Activated CD8-positive, alpha-beta memory T cell treated with anti-CD3 and anti-CD28 coated beads, Interleukin-2, amount 50 U/mL, for 24 hours (primary cell): Measurements from ENCODE around the gene STK35.

ENCODE experiments used
- DNase-seq: peaks from one replicate; pipeline ENCODE4 v3.0.0-alpha.2; 2020; ENCODE audit errors: extremely low read depth

The STK35 gene

DNA sequence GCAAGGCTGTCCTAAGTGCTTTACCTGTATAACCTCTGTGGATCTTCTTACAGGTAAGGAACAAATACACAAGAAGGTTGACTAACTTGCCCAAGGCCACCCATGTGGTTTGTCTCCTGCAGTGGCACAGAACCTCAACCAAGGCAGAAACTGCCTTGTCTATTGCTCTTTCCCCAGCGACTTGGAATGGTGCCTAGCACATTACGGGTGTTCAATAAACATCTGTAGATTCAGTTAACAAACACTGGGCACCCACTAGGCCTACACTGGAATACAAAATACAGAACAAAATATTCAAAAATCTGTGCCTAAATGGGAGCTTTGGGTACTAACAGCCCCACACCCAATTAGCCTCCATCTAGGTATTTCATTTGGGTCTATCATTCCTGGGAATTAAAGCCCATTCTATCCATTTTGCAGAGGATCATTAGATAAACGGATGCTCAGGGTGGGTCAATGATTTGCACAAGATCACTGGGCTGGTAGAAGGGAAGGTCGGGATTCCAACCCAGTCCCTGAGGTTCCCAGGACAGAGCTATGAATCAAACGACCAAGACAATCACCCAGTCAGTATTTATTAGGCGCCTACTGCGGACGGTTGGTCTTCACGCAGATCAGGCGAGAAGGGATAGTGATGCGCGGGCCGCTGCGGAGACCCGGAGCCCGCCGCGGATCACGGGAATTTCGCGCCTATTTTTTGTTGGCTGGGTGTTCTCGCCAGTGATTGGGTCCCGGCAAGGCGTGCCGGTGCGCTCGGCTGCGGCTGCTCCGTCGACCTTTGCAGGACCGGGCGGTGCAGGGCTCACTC, at the start of gene STK35:
Gene STK35, plus strand, starts transcription at position 771 of the 808 bp plus-strand sequence. CDS start 55 bp downstream, outside the sequence.
- peak; percentile 28 for DNase-seq

DNA sequence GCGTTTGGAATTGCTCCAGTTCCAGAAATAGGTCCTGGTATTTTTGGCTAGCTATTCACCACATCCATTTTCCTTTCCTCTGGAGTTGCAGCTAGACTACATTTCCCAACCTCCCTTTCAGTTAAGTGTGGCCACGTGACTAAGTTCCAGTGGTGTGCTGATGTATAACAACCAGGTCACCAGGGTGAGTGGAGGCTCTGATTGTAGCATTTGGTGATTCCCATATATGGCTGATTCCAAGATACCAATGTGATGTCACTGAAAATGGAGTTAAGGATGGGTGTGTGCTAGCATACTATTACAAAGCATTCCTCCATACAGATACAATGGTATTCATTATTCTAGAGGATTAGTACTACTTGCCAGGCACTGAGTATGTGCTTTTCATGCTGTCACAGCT, 49.7 kb upstream of the STK35 start:
- no peak for DNase-seq

GRCh38 chr20:2052741-2053140, 48.9 kb upstream of the STK35 start:
- no peak for DNase-seq

GRCh38 chr20:2053615-2054014, 48.0 kb upstream of the STK35 start:
- DNase-seq: no peak

GRCh38 chr20:2054911-2055310, 46.7 kb upstream of the STK35 start:
- DNase-seq: no peak

DNA sequence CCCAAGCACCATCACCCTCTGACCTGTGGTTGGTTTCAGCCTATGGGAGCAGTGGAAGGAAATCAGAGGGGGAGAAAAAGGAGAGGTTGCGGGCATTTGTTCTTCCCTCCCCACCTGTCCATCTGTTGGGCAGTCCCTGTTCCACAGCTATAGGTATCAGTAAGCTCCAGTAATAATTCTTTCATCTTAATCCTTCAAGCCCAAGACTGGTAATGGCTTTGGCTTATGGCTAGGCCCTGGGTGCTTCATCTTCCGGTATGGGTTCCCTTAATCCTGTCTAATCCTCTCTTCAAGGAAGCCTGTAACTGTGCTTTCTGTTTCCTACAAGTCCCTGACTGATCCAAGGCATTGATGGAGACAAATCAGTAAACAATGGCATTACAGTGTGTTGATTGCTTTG, 42.2 kb upstream of the STK35 start:
- no peak for DNase-seq

- DNase-seq: no peak
Observed at GRCh38 chr20:2065099-2065498, 36.5 kb upstream of the STK35 start.

- no peak for DNase-seq
Observed at GRCh38 chr20:2066461-2067122, 35.0 kb upstream of the STK35 start.

DNA sequence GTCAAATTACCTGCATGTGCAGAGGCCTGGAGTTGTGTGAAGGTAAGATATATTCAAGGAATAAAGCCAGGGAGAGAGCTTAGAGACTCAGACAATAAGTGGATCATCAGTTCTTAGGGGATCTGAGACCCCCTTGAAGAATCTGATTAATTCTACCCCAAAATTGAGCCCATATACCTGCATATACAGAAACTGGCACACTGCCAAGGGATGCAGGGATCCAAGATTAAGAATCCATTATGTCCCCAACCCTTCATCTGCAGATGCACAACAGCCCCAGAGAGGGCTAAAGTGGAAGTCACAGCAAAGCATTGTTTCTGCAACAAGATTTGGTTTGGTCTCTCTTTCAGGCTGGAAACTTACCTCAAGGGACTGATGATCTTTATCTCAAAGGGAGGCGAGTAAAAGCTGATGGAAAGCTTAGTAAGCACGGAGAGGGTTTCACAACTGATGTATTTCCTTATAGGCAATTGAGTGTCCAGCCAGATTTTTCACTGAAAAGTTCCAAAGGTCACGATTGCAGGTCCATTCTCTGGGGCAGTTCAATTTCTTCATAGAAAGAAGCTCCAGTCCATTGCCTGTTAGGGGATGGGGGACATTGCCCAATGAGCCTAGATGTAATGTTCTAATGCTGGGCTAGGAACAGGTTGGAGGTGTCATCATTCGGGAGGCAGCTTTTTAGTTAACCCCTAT, 20.9 kb upstream of the STK35 start:
- no peak for DNase-seq

DNA sequence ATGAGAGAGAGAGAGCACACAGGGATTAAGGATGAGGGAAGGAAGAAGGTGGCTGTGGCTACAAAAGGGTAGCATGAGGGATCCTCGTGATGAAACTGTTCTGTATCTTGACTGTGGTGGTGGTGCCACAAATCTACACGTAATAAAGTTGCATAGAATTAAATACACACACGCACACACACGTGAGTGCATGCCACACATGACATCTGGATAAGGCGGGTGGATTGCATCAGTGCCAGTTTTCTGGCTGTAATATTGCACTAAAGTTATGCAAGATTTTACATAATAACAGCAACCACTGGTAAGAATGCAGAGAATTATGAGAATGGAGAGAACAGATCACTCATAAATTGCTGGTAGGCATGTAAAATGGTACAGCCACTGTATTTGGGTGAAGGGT, 16.9 kb upstream of the STK35 start:
- DNase-seq: no peak

DNA sequence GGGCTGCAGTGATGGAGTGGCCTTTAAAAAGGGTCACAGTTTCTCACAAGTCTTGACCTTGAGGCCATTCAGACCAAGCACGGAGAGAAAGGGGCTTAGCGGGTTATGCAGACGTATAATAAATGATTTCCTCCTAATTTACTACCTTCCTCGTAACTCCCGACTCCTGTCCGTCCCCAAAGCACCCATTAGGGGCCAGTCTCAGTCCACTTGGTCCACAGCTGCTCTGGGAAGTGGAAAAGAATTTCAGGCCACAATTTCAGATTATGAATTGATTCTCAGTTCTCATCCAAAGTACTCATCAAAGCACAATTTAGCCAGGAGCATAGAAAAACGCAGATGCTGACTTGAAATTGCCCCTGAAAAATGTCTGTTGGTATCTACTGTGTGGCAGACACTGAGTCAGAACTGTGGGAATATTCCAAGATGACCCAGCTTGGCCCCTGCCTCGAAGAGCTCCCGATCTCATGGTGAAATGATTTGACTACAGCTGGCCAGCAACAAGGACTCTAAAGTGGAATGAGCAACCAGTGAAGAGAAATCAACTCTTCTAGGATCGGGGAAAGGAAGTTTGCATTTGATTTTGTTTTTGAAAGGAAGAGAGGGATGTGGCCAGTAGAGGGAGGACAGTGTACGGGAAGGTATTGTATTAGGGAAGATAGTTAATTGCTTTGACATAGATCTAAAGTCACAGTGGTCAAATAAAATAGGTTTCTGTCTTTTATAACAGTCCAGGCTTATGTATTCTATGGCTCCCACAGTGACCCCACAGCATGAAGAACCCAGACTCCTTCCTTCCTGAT, 15.2 kb upstream of the STK35 start:
- no peak for DNase-seq

GRCh38 chr20:2086980-2087377, 14.6 kb upstream of the STK35 start:
- DNase-seq: no peak

GRCh38 chr20:2088891-2089290, 12.7 kb upstream of the STK35 start:
- DNase-seq: no peak

DNA sequence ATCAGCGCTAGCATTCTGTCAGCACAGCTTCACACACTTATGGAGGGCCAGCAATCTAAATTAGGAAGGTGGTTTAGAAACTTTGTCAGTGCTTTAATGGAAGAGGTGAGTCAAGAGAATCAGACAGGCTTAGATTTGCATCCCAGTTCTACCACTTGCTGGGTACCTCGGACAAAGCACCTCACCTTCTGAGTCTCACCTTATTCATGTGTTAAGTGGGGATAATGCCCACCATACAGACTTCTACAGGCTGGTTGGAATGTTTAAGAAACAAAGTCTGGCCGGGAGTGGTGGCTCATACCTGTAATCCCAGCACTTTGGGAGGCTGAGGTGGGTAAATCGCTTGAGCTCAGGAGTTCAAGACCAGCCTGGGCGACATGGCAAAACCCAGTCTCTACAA, 12.2 kb upstream of the STK35 start:
- no peak for DNase-seq

- no peak for DNase-seq
Observed at GRCh38 chr20:2093159-2093781, 8.4 kb upstream of the STK35 start.

GRCh38 chr20:2093883-2094282, 7.7 kb upstream of the STK35 start:
- DNase-seq: no peak

GRCh38 chr20:2101865-2102584, 398 bp downstream of the STK35 start:
- peak; percentile 67 for DNase-seq

- DNase-seq: peak; percentile 28
Observed at GRCh38 chr20:2102585-2103460, 1.2 kb downstream of the STK35 start.

DNA sequence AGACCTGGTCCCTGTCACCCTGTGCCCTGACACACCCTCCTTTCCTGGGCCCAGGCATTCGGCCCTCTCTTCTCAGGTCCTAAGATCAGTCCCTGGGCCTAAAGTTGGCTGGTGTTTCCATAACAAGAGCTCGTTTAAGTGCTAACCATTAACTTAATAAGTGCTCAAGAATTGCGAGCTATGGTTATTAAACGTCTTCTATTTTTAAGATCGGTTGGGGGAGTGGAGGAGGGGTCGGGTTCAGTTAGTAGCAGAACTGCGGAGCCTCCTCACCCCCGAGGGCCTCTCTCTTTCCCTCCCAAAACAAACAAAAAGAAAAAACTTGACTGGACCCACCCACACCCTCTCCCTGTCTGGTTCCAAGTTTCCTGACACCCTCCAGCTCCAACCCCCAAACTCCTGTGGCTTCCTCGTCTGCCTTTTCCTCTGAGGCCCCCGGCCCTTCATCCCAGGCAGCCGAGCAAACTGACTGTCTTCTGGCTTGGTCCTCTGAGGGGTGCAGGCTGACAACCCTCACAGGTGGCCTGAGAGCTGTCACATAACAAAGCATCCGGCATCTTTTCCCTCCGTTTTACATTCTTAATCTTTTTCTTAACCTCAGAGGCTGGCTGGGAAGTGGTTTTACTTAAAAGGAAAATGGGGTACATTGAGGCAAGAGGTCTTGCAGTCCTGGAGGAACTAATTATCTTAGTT, 2.0 kb downstream of the STK35 start:
- no peak for DNase-seq
